OCI-LY7 (cell line): ENCODE results near the gene KDM2A. TPM values are rescaled to one million over a fixed set of nuclear protein-coding genes. Genes with fewer than 3 reads are reported as not detected.

Experiments used
- BruUV-seq: library from RNA; stranded (reverse); fragments of 400-500 nt; replicated peaks from 2 replicates; lab custom pipeline; 2021; lab: Mats Ljungman, UMichigan
- CTCF ChIA-PET: fragments of 300-600 bp; sonication (Branson Sonifier 250); formaldehyde crosslinking; loops from one replicate; lab custom pipeline; 2022; ENCODE audit warnings: antibody characterized with exemption; ENCODE audit not compliant: unreplicated experiment; lab: Charles Lee
- POLR2A ChIA-PET: fragments of 300-600 bp; sonication (Branson Sonifier 250); formaldehyde crosslinking; loops from one replicate; lab custom pipeline; 2022; ENCODE audit warnings: antibody characterized with exemption; lab: Charles Lee
- DNase-seq: peaks from one replicate; pipeline ENCODE4 v3.0.0-alpha.2; 2015; ENCODE audit warnings: low spot score
- H2AFZ ChIP-seq: fragments of 200-600 bp; sonication (generic), shearing (Covaris generic); 2 replicates; pipeline ENCODE4 v1.6.1; 2014; ENCODE audit warnings: mild to moderate bottlenecking, antibody characterized with exemption, low read length, moderate library complexity
- H3K27ac ChIP-seq: fragments of 200-600 bp; sonication (generic); 2 replicates; pipeline ENCODE4 v1.5.1; 2014; ENCODE audit warnings: mixed run types, low read depth, mild to moderate bottlenecking, moderate library complexity, low read length, inconsistent platforms; ENCODE audit not compliant: poor library complexity, severe bottlenecking
- H3K36me3 ChIP-seq: fragments of 200-600 bp; sonication (generic); 2 replicates; pipeline ENCODE4 v1.6.1; 2014; ENCODE audit warnings: mild to moderate bottlenecking, antibody characterized with exemption, low read length, moderate library complexity, mixed read lengths; ENCODE audit not compliant: insufficient read depth
- H3K4me1 ChIP-seq: fragments of 200-600 bp; sonication (generic); 2 replicates; pipeline ENCODE4 v1.5.1; 2014; ENCODE audit warnings: mild to moderate bottlenecking, low read length; ENCODE audit not compliant: insufficient read depth, poor library complexity, severe bottlenecking
- H3K4me2 ChIP-seq: fragments of 200-600 bp; sonication (generic); 2 replicates; pipeline ENCODE4 v1.6.1; 2014; ENCODE audit warnings: mild to moderate bottlenecking, low read length
- H3K4me3 ChIP-seq: fragments of 200-600 bp; sonication (generic); 2 replicates; pipeline ENCODE4 v1.5.1; 2014; ENCODE audit warnings: mild to moderate bottlenecking, low read depth, low read length; ENCODE audit not compliant: poor library complexity, severe bottlenecking
- H3K79me2 ChIP-seq: fragments of 200-600 bp; sonication (generic); 2 replicates; pipeline ENCODE4 v1.6.1; 2016; ENCODE audit warnings: low read depth, mild to moderate bottlenecking, low read length, moderate library complexity, mixed read lengths; ENCODE audit not compliant: insufficient read depth
- H3K9me2 ChIP-seq: fragments of 200-600 bp; sonication (generic); 2 replicates; pipeline ENCODE4 v1.6.1; 2016; ENCODE audit warnings: mild to moderate bottlenecking, low read length, mixed read lengths; ENCODE audit not compliant: insufficient read depth
- H3K9me3 ChIP-seq: fragments of 200-600 bp; sonication (generic); 2 replicates; pipeline ENCODE4 v1.6.1; 2014; ENCODE audit warnings: mild to moderate bottlenecking, mixed run types, low read length, mixed read lengths
- H4K20me1 ChIP-seq: fragments of 200-600 bp; sonication (generic); 2 replicates; pipeline ENCODE4 v1.6.1; 2014; ENCODE audit warnings: mild to moderate bottlenecking, antibody characterized with exemption, low read length, moderate library complexity, mixed read lengths; ENCODE audit not compliant: insufficient read depth
- EZH2phosphoT487 ChIP-seq: fragments of 200-600 bp; sonication (generic); IDR thresholded peaks from 2 replicates; pipeline ENCODE4 v1.6.1; 2018; ENCODE audit warnings: low read depth, borderline replicate concordance, mild to moderate bottlenecking, mixed run types, antibody characterized with exemption, low read length, moderate library complexity, mixed read lengths
- intact Hi-C: fragments of 100-400 bp; cut with micrococcal nuclease; formaldehyde crosslinking; loops from one replicate; pipeline ENCODE4 v1.10.0; 2022; ENCODE audit not compliant: unreplicated experiment
- total RNA-seq, 2 experiments: library from RNA; depleted of rRNA in 1 of 2; stranded (reverse); fragments of >200 nt in 1 of 2; shearing (Covaris generic) in 1 of 2; gene quantifications; 2 replicates each; pipeline ENCODE4 v1.2.3, GENCODE V29; 2014 to 2022
- TF ChIP-seq, protein P1 (sequence below): fragments of 200-600 bp; sonication (generic); conservative IDR thresholded peaks from 2 replicates; pipeline ENCODE4 v1.5.1; 2014; ENCODE audit warnings: mild to moderate bottlenecking, antibody characterized with exemption, low read length, moderate library complexity, mixed read lengths

Gene KDM2A
- total RNA-seq, 2 experiments from 2014 or later = 31.7 to 66.2 TPM

DNA sequence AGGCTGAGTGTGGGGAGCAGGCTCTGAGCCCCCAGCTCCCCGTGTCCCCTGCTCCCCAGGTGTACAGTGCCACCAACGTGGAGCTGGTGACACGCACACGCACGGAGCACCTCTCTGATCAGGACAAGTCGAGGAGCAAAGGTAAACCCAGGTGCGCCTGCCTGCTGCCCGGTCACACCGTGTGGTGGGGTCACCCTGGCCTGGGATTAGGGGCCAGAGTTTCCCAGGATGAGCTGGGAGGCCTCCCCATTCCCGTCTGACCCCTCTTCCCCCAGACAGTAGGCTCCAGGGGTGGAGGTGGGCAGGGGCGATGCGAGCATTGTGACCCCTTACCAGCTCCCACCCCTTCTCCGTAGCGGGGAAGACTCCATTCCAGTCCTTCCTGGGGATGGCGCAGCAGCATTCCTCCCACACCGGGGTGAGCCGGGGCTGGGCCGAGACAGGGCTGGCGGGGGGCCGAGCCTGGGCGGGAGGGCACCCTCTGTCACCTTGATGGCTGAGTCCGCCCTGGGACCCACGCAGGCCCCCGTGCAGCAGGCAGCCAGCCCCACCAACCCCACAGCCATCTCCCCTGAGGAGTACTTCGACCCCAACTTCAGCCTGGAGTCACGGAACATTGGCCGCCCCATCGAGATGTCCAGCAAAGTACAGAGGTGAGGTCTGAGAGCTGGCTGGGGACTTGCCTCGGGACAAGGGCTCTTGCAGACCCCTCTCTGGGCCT, 180.6 kb downstream of the KDM2A start:
- no peak for TF ChIP-seq EZH2phosphoT487
- intact Hi-C loops = no loop called here
- no TSS peak for BruUV-seq
- no peak for DNase-seq
- H3K27ac ChIP-seq = no peak overlapping the region
- H3K9me2 ChIP-seq = no peaks in the 10 kb centered on the region
- peaks cover 18% of the 10 kb centered on the region for H3K9me3 ChIP-seq
- peaks cover 3% of the 10 kb centered on the region; the same call in 1 of the 2 replicates for H3K79me2 ChIP-seq
- no peak overlapping the region for H3K4me3 ChIP-seq
- no peaks in the 10 kb centered on the region for H4K20me1 ChIP-seq
- no peak overlapping the region for H2AFZ ChIP-seq
- H3K36me3 ChIP-seq = peaks cover 88% of the 10 kb centered on the region
- POLR2A ChIA-PET = no interaction called here
- CTCF ChIA-PET = no interaction called here
- no peaks in the 10 kb centered on the region for H3K4me1 ChIP-seq
- H3K4me2 ChIP-seq = no peak overlapping the region

DNA sequence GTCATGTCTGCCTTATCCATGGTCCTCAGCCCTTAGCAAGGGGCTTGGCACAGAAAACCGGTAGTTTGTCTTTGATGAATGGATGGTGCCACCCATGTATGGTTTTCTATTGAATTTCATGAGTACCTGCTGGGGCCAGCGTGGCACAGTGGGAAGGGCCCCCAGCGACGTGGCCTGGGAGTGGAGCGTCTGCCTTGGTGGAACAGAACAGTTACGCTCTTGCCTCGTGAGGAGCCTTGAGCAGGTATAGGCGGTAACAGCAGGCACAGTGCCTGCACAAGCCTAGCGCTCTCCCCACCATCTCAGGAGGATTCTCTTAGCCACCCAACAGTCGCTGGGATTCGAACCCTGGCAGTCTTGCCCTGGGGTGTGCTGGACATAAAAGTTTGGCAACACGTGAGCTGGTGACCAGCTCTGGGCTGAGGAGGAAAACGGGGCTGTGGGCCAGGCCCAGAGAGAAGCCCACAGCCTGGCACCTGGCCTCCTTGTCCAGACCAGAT, 181.2 kb downstream of the KDM2A start:
- H3K4me1 ChIP-seq = no peaks in the 10 kb centered on the region
- H3K9me3 ChIP-seq = peaks cover 13% of the 10 kb centered on the region
- no peak overlapping the region for H3K4me3 ChIP-seq
- H3K79me2 ChIP-seq = peaks cover 3% of the 10 kb centered on the region; the same call in 1 of the 2 replicates
- no peaks in the 10 kb centered on the region for H4K20me1 ChIP-seq
- ChIA-PET CTCF (no interaction called here), POLR2A (no interaction called here)
- no peak for DNase-seq
- TF ChIP-seq, protein P1, sequence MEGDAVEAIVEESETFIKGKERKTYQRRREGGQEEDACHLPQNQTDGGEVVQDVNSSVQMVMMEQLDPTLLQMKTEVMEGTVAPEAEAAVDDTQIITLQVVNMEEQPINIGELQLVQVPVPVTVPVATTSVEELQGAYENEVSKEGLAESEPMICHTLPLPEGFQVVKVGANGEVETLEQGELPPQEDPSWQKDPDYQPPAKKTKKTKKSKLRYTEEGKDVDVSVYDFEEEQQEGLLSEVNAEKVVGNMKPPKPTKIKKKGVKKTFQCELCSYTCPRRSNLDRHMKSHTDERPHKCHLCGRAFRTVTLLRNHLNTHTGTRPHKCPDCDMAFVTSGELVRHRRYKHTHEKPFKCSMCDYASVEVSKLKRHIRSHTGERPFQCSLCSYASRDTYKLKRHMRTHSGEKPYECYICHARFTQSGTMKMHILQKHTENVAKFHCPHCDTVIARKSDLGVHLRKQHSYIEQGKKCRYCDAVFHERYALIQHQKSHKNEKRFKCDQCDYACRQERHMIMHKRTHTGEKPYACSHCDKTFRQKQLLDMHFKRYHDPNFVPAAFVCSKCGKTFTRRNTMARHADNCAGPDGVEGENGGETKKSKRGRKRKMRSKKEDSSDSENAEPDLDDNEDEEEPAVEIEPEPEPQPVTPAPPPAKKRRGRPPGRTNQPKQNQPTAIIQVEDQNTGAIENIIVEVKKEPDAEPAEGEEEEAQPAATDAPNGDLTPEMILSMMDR = no peak
- no peak for TF ChIP-seq EZH2phosphoT487
- intact Hi-C loops = no loop called here
- no peak overlapping the region for H2AFZ ChIP-seq
- no peaks in the 10 kb centered on the region for H3K9me2 ChIP-seq
- no peak overlapping the region for H3K27ac ChIP-seq
- H3K4me2 ChIP-seq = no peak overlapping the region
- no TSS peak for BruUV-seq
- H3K36me3 ChIP-seq = peaks cover 81% of the 10 kb centered on the region

DNA sequence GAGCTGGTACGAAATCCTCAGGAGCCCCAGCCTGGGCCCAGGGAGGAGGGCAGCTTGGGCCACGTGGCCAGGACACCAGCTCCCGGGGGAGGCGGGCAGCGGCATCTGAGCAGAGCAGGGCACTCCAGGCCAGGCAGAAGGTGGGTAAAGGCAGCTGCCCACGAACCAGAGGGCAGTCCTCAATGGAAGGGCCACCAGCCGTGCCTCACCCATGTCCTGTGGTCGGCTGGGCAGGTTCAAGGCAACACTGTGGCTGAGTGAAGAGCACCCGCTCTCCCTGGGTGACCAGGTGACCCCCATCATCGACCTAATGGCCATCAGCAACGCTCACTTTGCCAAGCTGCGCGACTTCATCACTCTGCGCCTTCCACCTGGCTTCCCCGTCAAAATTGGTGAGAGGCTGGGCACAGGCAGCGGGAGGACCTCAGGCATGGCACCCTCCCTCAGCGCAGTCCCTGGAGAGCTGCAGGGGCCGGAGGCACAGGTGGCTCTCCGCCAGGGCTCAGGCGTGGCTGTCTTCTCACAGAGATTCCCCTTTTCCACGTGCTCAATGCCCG, 181.8 kb downstream of the KDM2A start:
- intact Hi-C loops = no loop called here
- POLR2A ChIA-PET = no interaction called here

More for the DNA sequence above, 181.8 kb downstream of the KDM2A start:
- H2AFZ ChIP-seq = no peak overlapping the region
- peaks cover 8% of the 10 kb centered on the region for H3K9me3 ChIP-seq
- H3K79me2 ChIP-seq = peaks cover 2% of the 10 kb centered on the region; the same call in 1 of the 2 replicates
- BruUV-seq = no TSS peak
- H3K9me2 ChIP-seq = no peaks in the 10 kb centered on the region
- no peak overlapping the region for H3K4me3 ChIP-seq
- no peak overlapping the region for H3K27ac ChIP-seq
- CTCF ChIA-PET = no interaction called here
- no peak overlapping the region for H3K4me2 ChIP-seq
- no peaks in the 10 kb centered on the region for H3K4me1 ChIP-seq
- no peaks in the 10 kb centered on the region for H4K20me1 ChIP-seq
- peaks cover 76% of the 10 kb centered on the region for H3K36me3 ChIP-seq
- no peak for DNase-seq
- TF ChIP-seq, protein P1 = no peak
- no peak for TF ChIP-seq EZH2phosphoT487
